Cardiac fibroblast (primary cell): Measurements from ENCODE around the gene MED19.
"Not testable (repeated sequence)": the region's sequence is repeated elsewhere in the genome, so short reads cannot be mapped to it uniquely, and the experiment has no call there.

Experiments
- DNase-seq, 2 donors: peaks; one replicate each; pipeline versions ENCODE4 v3.0.0 to v3.0.0-alpha.2; 2010; ENCODE audit warnings: low read depth in 2 of 2
- H3K4me3 ChIP-seq, 2 donors: replicated peaks in 1 of 2; 1 replicate in 1 of 2; 2 replicates in 1 of 2; pipeline ENCODE4 v1.5.1; 2011; ENCODE audit warnings: low read depth in 2 of 2, low read length in 2 of 2, mild to moderate bottlenecking in 2 of 2, moderate library complexity in 1 of 2
- TF ChIP-seq, protein P1 (sequence below): IDR thresholded peaks from one replicate; pipeline ENCODE4 v1.5.1; 2011; ENCODE audit warnings: low read depth, mild to moderate bottlenecking, low read length, inconsistent platforms

Gene MED19

DNA sequence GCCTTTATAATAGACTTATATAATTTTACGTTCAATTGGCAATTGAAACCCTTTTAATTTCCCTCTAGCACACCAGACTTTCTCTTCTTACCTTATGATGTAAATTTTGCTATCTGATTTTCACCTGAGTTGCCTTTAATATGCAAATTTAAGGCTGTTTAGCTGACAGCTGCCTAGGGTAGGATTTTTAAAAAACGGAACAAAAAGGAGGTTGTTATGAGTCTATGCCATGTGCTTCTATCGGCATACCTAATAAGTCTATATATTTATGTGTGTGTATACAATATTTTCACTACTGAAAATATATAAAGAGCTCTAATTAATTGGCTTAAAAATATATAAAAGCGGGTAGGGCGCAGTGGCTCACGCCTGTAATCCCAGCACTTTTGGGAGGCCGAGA lies 17.5 kb upstream of the MED19 start:
- no peak for DNase-seq
- H3K4me3 ChIP-seq = no peak overlapping the region
- TF ChIP-seq, protein P1, sequence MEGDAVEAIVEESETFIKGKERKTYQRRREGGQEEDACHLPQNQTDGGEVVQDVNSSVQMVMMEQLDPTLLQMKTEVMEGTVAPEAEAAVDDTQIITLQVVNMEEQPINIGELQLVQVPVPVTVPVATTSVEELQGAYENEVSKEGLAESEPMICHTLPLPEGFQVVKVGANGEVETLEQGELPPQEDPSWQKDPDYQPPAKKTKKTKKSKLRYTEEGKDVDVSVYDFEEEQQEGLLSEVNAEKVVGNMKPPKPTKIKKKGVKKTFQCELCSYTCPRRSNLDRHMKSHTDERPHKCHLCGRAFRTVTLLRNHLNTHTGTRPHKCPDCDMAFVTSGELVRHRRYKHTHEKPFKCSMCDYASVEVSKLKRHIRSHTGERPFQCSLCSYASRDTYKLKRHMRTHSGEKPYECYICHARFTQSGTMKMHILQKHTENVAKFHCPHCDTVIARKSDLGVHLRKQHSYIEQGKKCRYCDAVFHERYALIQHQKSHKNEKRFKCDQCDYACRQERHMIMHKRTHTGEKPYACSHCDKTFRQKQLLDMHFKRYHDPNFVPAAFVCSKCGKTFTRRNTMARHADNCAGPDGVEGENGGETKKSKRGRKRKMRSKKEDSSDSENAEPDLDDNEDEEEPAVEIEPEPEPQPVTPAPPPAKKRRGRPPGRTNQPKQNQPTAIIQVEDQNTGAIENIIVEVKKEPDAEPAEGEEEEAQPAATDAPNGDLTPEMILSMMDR = no peak

DNA sequence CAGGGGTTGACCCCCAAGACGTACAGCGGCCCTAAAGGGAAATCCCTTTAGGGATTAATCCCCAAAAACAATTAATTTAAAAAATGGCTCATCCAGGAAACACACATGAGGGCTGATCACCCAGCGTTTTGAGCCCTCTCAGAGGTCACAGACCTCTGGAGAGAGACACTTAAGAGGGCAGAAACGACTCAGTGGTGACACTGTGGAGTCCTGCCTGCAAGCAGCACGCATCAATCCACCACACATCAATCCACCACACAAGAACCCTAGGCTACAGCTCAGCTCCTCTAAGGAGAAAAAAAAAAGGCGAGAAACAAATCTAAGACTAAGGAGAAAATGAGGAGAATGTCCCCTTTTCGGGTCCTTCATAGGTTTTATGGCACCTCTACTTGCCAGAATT lies 16.8 kb upstream of the MED19 start:
- DNase-seq = no peak
- TF ChIP-seq, protein P1 = no peak
- no peak overlapping the region for H3K4me3 ChIP-seq

DNA sequence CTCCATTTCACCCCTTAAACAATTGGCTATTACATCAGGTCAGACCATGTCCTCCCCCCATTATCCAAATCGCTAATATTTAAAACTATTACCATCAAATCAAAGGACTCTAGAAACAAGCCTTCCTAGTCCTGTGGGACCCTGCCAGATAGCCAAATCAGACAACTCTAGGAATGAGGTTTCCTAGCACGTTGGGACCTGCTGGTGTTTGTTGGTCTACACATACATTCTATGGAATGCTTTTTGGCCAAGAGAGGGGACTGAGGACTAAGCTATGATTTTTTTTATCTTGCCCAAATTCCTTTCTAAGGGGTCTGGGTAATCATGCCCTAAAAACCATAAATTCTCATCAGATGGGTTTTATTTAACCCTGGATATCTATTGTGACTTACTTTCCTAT lies 15.2 kb upstream of the MED19 start:
- no peak overlapping the region for H3K4me3 ChIP-seq
- TF ChIP-seq, protein P1 = no peak
- DNase-seq = no peak

DNA sequence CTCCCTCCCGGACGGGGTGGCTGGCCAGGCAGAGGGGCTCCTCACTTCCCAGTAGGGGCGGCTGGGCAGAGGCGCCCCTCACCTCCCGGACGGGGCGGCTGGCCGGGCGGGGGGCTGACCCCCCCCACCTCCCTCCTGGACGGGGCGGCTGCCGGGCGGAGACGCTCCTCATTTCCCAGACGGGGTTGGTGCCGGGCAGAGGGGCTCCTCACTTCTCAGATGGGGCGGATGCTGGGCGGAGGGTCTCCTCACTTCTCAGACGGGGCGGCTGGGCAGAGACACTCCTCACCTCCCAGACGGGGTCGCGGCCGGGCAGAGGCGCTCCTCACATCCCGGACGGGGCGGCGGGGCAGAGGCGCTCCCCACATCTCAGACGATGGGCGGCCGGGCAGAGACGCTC lies 4.7 kb upstream of the MED19 start:
- not testable (repeated sequence) for H3K4me3 ChIP-seq, DNase-seq

DNA sequence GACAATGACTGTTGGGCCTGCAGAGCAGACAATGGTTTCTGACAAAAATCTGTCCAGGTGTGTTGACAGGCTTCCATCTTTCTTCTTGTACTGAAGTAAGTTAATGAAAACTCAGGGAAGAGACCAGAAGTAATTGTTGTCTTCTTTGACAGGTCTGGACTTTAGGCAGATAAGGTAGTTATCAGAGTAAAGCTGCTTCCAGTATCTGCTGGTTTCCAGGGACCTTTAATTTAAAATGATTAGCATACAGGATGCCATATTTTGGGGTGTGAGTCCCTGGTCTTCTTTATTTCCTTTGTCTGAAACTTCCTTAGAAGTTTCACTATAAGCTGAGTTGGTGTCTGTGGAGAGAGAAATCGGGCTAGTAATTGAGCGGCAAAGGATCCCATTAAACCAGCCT lies 1.8 kb upstream of the MED19 start:
- no peak for DNase-seq

DNA sequence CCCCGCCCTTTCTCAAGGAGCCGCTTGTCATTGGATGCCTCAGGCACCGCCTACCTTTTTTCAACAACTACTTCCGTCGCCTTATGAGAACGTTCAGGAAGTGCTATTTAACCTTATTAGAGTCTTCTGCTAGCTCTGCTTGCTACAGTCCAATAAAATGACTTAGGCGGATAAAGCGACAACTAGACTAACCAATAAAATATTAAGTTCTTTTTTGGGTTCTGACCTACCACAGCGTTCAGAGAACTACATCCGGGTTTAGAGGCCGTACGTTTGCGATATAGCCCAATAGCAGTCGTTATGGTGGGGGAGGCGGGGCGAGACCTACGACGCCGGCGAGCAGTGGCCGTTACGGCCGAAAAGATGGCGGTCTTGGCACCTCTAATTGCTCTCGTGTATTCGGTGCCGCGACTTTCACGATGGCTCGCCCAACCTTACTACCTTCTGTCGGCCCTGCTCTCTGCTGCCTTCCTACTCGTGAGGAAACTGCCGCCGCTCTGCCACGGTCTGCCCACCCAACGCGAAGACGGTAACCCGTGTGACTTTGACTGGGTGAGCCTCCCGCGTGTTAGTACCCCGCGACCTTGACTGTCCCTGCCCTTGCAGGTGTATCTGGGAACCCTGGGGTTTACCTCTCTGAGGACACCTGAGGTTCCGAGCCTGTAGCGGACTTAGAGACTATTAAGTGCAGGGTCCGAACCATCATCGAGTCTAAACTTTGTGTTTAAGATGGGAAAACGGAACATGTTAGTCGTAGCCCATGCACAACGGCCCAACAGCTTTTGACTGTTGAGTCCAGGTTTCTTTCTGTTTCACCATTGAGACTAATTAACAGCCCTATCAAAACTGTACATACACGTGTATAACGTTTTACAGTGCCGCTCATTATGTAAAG lies 488 bp upstream of the MED19 start, which contains the start of gene TMX2:
TMX2 (plus strand) TSS at position 338 of the 895 bp plus-strand sequence; CDS start at position 364, 26 bp downstream.
- DNase-seq = peak; percentile 99 to 100
- TF ChIP-seq, protein P1 = no peak
- peak within 1 kb of the TSS; percentile 95 to 98 for H3K4me3 ChIP-seq

More for the DNA sequence above, 1.8 kb upstream of the MED19 start:
- H3K4me3 ChIP-seq = peak overlapping the region; percentile 95 to 98
- TF ChIP-seq, protein P1 = no peak

DNA sequence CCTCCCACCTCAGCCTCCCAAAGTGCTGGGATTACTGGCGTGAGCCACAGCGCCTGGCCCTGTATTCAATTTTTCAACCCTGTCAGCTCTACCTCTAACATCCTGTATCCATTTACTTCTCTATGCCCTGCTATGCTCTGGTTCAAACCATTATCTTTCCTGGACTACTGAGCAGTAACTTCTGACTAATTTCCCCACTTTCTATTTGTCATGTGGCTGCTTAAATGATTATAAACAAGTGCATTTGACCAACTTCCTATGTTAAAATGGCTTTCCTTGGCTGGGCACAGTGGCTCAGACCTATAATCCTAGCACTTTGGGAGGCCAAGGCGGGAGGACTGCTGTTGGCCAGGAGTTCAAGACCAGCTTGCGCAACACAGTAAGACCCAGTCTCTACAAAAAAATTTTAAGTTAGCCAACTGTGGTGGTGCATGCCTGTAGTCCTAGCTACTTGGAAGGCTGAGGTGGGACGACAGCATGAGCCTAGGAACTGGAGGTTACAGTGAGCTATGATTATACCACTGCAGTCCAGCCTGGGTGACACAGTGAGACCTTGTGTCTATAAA lies 2.1 kb downstream of the MED19 start:
- DNase-seq = no peak
- TF ChIP-seq, protein P1 = no peak
- no peak overlapping the region for H3K4me3 ChIP-seq

DNA sequence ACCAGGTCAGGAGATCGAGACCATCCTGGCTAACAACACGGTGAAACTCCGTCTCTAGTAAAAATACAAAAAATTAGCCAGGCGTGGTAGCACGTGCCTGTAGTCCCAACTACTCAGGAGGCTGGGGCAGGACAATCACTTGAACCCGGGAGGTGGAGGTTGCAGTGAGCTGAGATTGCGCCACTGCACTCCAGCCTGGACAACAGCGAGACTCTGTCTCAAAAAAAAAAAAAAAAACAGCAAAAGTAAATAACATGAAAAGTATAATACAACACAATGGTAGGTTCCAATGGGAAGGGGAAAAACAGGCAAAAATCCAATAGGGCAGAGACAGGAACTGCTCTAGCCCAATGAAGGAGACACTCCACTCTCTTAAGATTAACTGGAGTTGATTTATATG lies 6.6 kb downstream of the MED19 start:
- not testable (repeated sequence) for DNase-seq, H3K4me3 ChIP-seq
